Body of pancreas (tissue), 4 donors: ENCODE results near the gene CDK5RAP2. TPM values are rescaled to one million over a fixed set of nuclear protein-coding genes. Genes with fewer than 3 reads are reported as not detected.

Source experiments
- ATAC-seq: fragments of 150-250 bp; one replicate; pipeline ENCODE4 v1.9.1; 2016
- DNase-seq, 4 donors: peaks; one replicate each; pipeline ENCODE4 v3.0.0-alpha.2; 2019
- H3K27ac ChIP-seq, 4 donors: fragments of 200-600 bp; sonication (generic); 1 replicate in 3 of 4; 2 replicates in 1 of 4; pipeline versions ENCODE4 v1.5.1 to v1.6.1; 2016 to 2019; ENCODE audit warnings: mild to moderate bottlenecking in 1 of 4, mixed read lengths in 1 of 4, moderate library complexity in 1 of 4
- H3K27me3 ChIP-seq, 2 donors: fragments of 200-600 bp; sonication (generic); one replicate each; pipeline ENCODE4 v1.6.0; 2016; ENCODE audit warnings: mild to moderate bottlenecking in 1 of 2
- H3K36me3 ChIP-seq, 2 donors: fragments of 200-600 bp; sonication (generic); replicated peaks in 1 of 2; 2 replicates each; pipeline ENCODE4 v1.5.1; 2016; ENCODE audit warnings: low read depth in 2 of 2; ENCODE audit not compliant: insufficient read depth in 1 of 2
- H3K4me1 ChIP-seq: fragments of 200-600 bp; sonication (generic); one replicate; pipeline ENCODE4 v1.6.0; 2016
- H3K4me3 ChIP-seq, 2 donors: fragments of 200-600 bp; sonication (generic); 1 replicate in 1 of 2; 2 replicates in 1 of 2; pipeline ENCODE4 v1.5.1; 2016 to 2019
- H3K9me3 ChIP-seq, 3 donors: fragments of 200-600 bp; sonication (generic); 1 replicate in 2 of 3; 2 replicates in 1 of 3; pipeline ENCODE4 v1.5.1; 2016
- CTCF ChIP-seq, 7 experiments: fragments of 450-650 bp in 4 of 7; fragments of 200-600 bp in 3 of 7; sonication (generic) in 3 of 7; IDR thresholded peaks; one replicate each; pipeline ENCODE4 v1.5.1; 2016 to 2019; ENCODE audit warnings: antibody characterized with exemption in 7 of 7
- POLR2A ChIP-seq, 3 donors: fragments of 450-650 bp; IDR thresholded peaks; one replicate each; pipeline ENCODE4 v1.6.1; 2016; ENCODE audit warnings: antibody characterized with exemption in 3 of 3, mild to moderate bottlenecking in 2 of 3
- WGBS, 2 donors: methylation state at CpG; one replicate each; pipeline ENCODE4 v1.1.5; 2017; 5-methylcytosine and 5-hydroxymethylcytosine counted together
- intact Hi-C: fragments of 100-400 bp; cut with DNase I; formaldehyde crosslinking; loops from one replicate; pipeline ENCODE4 v1.15.1; 2023
- total RNA-seq, 2 donors: library from RNA; depleted of rRNA; stranded (reverse); fragments of >200 nt; gene quantifications; one replicate each; pipeline ENCODE4 v1.1.0, GENCODE V29; 2016

The CDK5RAP2 gene
- total RNA-seq, 2 donors from 2014 or later, result 21.5 to 45.5 TPM

- H3K4me3 ChIP-seq, result no peak overlapping the region
- DNase-seq, result no peak
- 75 to 100% methylated on average over 1 of the region's 1 CpG for WGBS, 2 donors
- peaks cover 0 to 15% of the 10 kb centered on the region in 2 donors for H3K36me3 ChIP-seq
- H3K4me1 ChIP-seq, result no peaks in the 10 kb centered on the region
- intact Hi-C loops, result no loop called here
- no peak for ATAC-seq
- no peaks in the 10 kb centered on the region for H3K27me3 ChIP-seq
- no peaks in the 10 kb centered on the region for H3K9me3 ChIP-seq
- TF ChIP-seq CTCF (IDR thresholded peaks at IDR 0.05) (no peak), POLR2A (IDR thresholded peaks at IDR 0.05) (no peak)
- H3K27ac ChIP-seq, result no peak overlapping the region
These were observed 35.5 kb downstream of the CDK5RAP2 start for GRCh38 chr9:120544441-120544840.

GRCh38 chr9:120542701-120543490, 37.1 kb downstream of the CDK5RAP2 start:
- peaks cover 0 to 16% of the 10 kb centered on the region in 2 donors for H3K36me3 ChIP-seq
- no peaks in the 10 kb centered on the region for H3K4me1 ChIP-seq
- DNase-seq, result no peak
- H3K9me3 ChIP-seq, result no peaks in the 10 kb centered on the region
- H3K4me3 ChIP-seq, result no peak overlapping the region
- 94 to 97% methylated on average over 7 of the region's 7 CpGs for WGBS, 2 donors
- intact Hi-C loops, result no loop called here
- H3K27me3 ChIP-seq, result no peaks in the 10 kb centered on the region
- no peak overlapping the region for H3K27ac ChIP-seq
- TF ChIP-seq CTCF (IDR thresholded peaks at IDR 0.05) (no peak), POLR2A (IDR thresholded peaks at IDR 0.05) (no peak)
- ATAC-seq, result no peak

GRCh38 chr9:120541921-120542320, 38.0 kb downstream of the CDK5RAP2 start:
- Histone ChIP-seq H3K36me3 (peaks cover 0 to 16% of the 10 kb centered on the region in 2 donors), H3K27ac (no peak overlapping the region), H3K4me3 (no peak overlapping the region), H3K27me3 (no peaks in the 10 kb centered on the region), H3K4me1 (no peaks in the 10 kb centered on the region), H3K9me3 (no peaks in the 10 kb centered on the region)
- no peak for ATAC-seq
- TF ChIP-seq CTCF (IDR thresholded peaks at IDR 0.05) (no peak), POLR2A (IDR thresholded peaks at IDR 0.05) (no peak)
- DNase-seq, result no peak
- WGBS, 2 donors, result 75 to 90% methylated on average over 2 of the region's 2 CpGs
- intact Hi-C loops, result no loop called here

- H3K4me1 ChIP-seq, result no peaks in the 10 kb centered on the region
- H3K27ac ChIP-seq, result no peak overlapping the region
- H3K9me3 ChIP-seq, result no peaks in the 10 kb centered on the region
- no peak overlapping the region for H3K4me3 ChIP-seq
- TF ChIP-seq POLR2A (IDR thresholded peaks at IDR 0.05), result no peak
- no peak for TF ChIP-seq CTCF (IDR thresholded peaks at IDR 0.05)
- H3K36me3 ChIP-seq, result peaks cover 0 to 15% of the 10 kb centered on the region in 2 donors
- 91 to 94% methylated on average over 9 of the region's 9 CpGs for WGBS, 2 donors
- no peaks in the 10 kb centered on the region for H3K27me3 ChIP-seq
- DNase-seq (no peak), ATAC-seq (no peak)
- intact Hi-C loops, result no loop called here
These were observed 40.0 kb downstream of the CDK5RAP2 start for GRCh38 chr9:120539951-120540350.

- no peaks in the 10 kb centered on the region for H3K4me1 ChIP-seq
- no peak overlapping the region for H3K27ac ChIP-seq
- DNase-seq (no peak), ATAC-seq (no peak)
- intact Hi-C loops, result no loop called here
- H3K27me3 ChIP-seq, result no peaks in the 10 kb centered on the region
- H3K4me3 ChIP-seq, result no peak overlapping the region
- no peak for TF ChIP-seq CTCF (IDR thresholded peaks at IDR 0.05)
- no peak for TF ChIP-seq POLR2A (IDR thresholded peaks at IDR 0.05)
- H3K9me3 ChIP-seq, result no peaks in the 10 kb centered on the region
- 69 to 80% methylated on average over 3 of the region's 3 CpGs for WGBS, 2 donors
- H3K36me3 ChIP-seq, result peaks cover 0 to 10% of the 10 kb centered on the region in 2 donors
These were observed 41.6 kb downstream of the CDK5RAP2 start for GRCh38 chr9:120538339-120538738.
